Measurements from ENCODE around the gene ATXN3L.

DNA sequence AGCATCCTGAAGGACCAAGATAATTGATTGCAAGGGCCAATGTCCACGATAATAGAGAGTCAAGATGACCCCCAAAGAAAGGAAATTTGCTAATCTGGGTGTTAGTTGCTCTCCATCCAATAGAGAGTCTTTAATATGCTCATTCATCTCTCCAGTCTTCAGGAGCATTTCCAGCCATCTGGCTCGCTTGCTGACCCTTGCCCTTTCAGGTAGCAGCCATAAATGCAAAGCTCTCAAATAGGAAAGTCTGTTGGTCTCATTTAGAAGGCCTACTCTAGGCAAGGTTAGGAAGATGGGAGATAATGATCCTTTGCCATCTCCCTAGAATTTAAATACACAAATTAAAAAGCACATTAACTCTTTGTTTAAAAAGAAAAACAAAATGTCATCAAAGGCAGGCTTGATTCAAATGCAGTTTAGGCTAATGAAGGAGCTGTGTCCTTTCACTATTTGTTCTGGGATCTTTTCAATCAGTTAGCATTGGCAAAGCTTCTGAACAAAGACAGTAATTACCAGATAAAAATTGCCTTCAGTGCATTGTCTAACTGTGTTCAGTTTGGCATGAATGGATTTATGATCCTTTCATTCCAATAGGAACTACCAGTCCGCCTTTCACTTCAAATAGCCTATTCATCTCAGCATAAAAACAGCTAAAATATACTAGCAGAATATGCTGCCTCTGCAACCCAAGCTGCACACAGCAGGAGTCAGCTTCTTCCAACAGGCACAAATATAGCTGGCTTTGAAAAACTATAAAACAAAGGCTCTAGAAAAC lies 49.6 kb upstream of the ATXN3L start:
- TF ChIP-seq, protein P1, sequence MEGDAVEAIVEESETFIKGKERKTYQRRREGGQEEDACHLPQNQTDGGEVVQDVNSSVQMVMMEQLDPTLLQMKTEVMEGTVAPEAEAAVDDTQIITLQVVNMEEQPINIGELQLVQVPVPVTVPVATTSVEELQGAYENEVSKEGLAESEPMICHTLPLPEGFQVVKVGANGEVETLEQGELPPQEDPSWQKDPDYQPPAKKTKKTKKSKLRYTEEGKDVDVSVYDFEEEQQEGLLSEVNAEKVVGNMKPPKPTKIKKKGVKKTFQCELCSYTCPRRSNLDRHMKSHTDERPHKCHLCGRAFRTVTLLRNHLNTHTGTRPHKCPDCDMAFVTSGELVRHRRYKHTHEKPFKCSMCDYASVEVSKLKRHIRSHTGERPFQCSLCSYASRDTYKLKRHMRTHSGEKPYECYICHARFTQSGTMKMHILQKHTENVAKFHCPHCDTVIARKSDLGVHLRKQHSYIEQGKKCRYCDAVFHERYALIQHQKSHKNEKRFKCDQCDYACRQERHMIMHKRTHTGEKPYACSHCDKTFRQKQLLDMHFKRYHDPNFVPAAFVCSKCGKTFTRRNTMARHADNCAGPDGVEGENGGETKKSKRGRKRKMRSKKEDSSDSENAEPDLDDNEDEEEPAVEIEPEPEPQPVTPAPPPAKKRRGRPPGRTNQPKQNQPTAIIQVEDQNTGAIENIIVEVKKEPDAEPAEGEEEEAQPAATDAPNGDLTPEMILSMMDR (conservative IDR thresholded peaks at IDR 0.05; ENCODE audit: low read depth, low read length), result no peak
- no peak for TF ChIP-seq EZH2phosphoT487 (IDR thresholded peaks at IDR 0.05; ENCODE audit: borderline replicate concordance, low read length)

Data from PC-3 (cell line).